Right hindlimb (tissue), 1 donor: Measurements from ENCODE around the gene ZNF584.
A peak's percentile ranks its signal among the peaks of the same experiment; 100 is the strongest.
"Not testable (repeated sequence)": the region's sequence is repeated elsewhere in the genome, so short reads cannot be mapped to it uniquely, and the experiment has no call there.

Experiments used
- DNase-seq: peaks from one replicate; pipeline ENCODE4 v3.0.0-alpha.2; 2018

Gene ZNF584

DNA sequence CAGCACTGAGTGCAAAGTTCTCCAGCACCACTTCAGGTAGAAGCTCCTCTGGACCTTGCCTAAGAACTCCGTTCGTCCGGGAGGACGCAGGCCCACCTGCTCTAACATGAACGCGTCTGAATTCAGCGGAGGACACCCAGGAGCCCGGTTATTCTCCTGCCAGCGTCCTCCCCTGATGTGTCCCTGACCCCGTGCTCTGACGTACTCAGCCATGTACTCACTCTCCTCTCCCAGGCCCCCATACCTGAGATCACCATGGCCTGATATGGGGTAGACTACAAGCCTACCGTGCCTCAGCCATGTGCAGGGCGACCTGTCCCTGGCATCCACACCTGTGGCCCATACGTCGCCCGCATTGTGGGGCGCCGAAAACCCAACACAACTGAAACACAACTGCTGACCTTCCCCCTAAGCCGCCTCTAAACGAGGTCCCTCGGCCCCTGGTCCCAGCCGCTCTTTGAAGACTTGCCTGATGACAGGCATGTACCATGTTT, 744 bp upstream of the ZNF584 start:
- peak; percentile 33 for DNase-seq

DNA sequence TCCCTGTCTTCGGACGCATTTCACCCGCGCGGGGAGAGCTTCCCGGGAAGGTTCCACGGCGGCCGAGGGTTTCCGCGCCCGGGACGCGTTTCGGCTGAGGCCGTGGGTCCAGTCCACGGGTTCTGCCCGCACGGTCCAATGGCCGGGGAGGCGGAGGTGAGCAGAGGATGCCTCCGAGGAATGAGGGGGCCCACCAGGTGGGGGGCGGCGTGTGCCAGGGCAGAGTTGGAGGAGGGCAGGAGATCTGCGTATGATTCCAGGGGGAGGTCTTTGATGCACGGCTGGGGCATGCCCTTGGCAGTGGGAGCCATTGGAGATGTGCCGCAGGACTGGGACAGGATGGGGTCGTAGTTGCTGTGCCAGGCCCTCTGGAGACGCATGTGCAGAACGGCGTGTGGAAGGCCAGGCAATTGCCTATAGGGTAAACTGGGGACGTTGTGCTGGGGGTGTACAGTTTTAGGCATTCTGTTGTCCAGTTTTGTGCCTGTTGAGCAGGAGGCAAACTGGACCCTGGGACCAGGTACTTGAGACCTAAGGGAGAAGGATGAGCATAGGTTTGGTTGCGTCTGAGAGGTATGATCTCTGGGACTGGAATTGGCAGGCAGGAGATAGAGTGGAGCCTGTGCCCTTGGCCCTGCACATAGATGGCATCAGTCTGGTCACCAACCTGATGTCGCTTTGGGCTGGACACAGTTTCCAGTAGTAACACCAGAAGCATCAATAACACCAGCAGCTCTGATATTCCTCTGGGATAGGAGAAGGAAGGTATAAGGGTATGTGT, 751 bp downstream of the ZNF584 start:
- DNase-seq = peak; percentile 41

DNA sequence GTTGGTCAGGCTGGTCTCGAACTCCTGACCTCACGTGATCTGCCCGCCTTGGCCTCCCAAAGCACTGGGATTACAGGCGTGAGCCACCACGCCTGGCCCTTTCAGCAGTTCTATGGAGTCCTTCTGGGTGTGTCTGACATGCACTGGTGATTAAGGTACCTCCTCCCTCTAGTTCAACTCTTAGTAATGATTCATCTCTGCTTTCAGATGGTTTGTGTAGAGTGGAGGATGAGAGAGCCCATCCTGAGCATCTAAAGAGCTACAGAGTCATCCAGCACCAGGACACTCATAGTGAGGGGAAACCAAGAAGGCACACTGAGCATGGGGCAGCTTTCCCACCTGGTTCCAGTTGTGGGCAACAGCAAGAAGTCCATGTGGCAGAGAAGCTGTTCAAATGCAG, 8.2 kb downstream of the ZNF584 start:
- DNase-seq = no peak

DNA sequence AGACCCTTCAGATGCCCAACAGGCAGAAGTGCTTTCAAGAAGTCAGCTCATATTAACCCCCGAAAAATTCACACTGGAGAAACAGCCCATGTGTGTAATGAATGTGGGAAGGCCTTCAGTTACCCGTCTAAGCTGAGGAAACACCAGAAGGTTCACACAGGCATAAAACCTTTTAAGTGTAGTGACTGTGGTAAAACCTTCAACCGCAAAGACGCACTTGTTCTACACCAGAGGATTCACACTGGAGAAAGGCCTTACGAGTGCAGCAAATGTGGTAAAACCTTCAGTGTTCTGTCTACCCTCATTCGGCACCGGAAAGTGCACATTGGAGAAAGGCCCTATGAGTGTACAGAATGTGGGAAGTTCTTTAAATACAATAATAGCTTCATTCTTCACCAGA, 8.6 kb downstream of the ZNF584 start:
- no peak for DNase-seq

DNA sequence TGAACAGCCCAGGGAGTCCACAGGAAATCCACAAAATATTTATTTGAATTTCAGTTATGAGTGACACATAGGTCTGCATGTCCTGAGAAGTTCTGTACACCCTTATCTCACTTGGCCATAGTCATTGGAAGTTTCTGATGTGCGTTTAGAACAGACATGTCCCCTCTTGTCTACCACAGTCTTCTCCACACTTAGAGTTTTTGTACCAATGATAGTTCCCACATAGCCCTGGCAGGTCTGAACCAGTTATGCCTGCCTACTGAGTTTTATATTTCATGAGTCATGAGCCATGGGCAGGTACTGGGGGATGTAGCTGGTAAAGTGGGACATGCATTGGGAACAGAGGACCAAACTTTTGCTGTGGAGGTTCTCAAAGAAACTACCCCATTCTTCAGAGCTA, 20.2 kb downstream of the ZNF584 start:
- no peak for DNase-seq

DNA sequence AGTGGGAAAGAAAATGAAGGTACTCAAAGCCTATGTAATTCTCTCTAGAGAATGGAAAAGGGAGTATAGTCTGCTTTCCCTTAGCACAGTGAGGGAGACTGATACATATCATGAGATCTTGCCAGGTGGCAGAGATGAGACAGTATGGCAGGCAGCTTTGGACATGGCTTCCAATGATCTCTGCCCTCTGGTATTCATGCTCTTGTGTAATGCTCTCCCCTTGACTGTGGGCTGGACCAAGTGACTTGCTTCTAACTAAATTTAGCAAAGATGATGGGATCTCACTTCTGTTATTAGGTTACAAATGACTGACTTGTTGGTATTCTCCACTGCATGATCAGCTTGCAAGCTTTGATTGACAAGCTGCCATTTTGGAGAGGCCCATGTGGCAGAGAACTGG, 21.3 kb downstream of the ZNF584 start:
- DNase-seq = no peak

DNA sequence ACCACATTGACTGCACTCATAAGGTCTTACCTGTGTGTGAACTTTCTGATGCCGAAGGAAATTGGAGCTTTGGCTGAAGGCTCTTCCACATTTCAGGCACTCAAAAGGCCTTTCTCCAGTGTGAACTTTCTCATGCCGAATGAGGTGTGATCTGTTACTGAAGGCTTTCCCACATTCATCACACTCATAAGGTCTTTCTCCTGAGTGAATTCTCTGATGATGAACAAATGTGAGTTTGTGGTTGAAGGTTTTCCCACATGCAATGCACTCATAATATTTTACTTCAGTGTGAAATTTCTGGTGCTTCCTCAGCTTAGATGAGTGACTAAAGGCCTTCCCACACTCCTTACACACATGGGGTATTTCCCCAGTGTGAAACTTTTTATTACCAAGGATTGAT, 25.8 kb downstream of the ZNF584 start:
- no peak for DNase-seq

DNA sequence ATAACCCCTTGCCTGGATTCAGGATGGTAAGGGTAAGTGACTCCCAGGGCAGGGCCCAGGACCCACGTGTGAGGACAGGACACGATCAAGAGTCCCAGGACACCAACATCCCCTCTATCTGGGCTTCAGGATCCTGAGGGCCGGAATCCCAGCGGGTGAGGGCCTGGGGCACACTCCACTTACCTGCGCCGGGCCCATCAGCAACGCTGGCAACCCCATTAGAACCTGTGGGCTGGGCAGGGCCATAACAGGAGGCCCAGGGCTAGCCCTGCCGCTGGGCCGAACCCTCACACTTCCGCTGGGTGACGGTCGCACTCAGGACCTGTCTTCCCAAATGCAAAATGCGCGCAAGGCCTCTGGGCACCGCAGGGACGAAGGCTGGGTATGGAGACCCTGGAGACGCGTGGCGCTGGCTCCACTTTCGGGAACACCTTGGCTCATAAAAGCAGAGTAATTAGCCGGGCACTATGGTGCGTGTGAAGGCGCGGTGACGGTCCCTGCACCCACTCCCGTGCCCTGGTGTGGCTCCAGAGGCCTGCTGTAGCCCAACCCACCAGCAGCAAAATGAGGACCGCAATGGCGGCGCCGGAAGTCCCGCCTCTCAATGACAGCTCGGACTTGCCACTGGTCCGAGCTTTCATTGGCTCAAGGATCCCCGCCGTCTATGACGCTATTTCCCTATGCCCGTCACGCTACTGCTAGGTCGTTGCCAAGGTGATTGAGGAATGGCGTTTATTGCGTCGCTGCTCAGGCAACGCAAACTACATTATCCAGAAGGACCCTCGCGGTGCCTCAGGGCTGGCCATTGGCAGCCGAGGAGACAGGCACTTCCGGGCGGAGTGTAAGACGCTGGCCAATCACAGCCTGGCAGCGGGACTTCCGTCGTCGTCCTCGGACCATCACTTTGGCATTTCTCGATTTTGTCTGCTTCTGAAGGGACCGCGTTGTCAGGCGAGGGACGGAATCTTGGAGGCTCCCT, 31.4 kb downstream of the ZNF584 start, which contains the start of gene ZNF132:
TSS of gene ZNF132 (minus strand) at position 578 of the 979 bp plus-strand sequence. CDS start at position 246, 332 bp downstream.
- DNase-seq = peak; percentile 99

DNA sequence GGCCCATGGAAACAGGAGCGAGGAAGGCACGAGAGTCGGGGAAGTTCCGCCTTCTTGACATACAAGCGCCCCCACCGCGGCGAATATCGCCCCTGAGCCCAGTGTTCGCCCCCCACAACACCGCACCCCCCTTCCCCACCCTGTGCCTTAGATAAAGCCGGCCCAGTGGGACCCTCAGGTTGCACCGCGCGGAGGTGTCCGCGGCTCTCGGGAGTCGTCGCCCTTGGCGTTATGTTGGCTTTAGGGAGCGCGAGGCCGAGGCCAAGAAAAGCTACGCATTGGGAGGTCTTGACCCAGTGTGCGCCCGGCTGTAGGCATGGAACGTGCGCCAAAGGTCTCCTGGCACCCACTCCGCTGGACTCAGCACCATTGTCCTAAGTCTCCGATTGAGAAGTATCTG, 32.1 kb downstream of the ZNF584 start:
- no peak for DNase-seq

DNA sequence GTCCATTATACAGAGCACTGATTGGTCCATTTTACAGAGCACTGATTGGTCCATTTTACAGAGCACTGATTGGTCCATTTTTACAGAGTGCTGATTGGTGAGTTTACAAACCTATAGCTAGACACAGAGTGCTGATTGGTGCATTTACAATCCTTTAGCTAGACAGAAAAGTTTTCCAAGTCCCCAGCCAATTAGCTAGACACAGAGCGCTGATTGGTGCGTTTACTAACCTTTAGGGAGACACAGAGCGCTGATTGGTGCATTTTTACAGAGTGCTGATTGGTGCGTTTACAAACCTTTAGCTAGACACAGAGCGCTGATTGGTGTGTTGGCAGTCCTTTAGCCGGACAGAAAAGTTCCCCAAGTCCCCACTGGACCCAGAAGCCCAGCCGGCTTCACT, 34.5 kb downstream of the ZNF584 start:
- not testable (repeated sequence) for DNase-seq

DNA sequence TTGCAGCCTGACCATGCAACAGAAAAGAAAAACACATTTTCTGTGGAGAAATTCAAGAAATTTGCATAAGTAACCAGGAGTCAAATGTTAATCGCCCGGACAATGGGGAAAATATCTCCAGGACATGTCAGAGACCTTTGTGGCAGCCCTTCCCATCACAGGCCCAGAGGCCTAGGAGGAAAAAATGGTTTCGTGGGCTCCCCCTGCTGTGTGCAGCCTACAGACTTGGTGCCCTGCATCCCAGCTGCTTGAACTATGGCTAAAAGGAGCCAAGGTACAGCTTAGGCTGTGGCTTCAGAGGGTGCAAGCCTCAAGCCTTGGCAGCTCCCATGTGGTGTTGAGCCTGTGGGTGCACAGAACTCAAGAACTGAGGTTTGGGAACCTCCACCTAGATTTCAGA, 40.4 kb downstream of the ZNF584 start:
- not testable (repeated sequence) for DNase-seq

DNA sequence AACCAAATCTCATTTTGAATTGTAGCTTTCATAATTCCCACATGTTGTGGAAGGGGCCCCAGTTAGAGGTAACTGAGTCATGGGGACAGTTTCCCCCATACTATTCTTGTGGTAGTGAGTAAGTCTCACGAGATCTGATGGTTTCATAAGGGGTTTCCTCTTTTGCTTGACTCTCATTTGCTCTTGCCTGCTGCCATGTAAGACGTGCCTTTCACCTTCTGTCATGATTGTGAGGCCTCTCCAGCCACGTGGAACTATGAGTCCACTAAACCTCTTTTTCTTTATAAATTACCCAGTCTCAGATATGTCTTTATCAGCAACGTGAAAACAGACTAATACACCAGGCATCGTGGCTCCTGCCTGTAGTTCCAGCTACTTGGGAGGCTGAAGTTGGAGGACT, 41.5 kb downstream of the ZNF584 start:
- DNase-seq = not testable (repeated sequence)

DNA sequence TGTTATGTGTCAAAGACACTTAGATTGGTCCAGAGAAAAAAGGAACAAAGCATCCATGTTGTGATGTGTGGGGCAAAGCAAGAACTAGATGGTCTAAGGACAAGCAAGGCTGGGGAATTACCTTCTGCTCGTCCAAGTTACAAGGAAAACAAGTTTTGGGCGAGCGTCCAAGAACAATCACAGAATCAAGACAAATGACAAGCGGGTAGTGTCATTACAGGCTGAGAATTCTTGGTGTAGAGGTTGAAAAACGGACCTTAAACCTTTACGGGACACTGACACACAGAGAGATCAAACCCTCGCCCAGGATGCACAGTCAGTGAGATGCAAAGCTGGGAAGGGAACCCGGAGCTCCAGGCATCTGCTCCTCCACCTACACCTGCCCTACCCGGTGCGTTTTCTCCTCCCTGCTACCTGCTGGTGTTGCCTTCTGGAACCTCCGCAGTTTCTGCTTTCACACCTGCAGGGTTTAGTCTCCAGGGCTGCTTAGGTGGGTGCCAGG, 42.5 kb downstream of the ZNF584 start:
- DNase-seq = no peak

DNA sequence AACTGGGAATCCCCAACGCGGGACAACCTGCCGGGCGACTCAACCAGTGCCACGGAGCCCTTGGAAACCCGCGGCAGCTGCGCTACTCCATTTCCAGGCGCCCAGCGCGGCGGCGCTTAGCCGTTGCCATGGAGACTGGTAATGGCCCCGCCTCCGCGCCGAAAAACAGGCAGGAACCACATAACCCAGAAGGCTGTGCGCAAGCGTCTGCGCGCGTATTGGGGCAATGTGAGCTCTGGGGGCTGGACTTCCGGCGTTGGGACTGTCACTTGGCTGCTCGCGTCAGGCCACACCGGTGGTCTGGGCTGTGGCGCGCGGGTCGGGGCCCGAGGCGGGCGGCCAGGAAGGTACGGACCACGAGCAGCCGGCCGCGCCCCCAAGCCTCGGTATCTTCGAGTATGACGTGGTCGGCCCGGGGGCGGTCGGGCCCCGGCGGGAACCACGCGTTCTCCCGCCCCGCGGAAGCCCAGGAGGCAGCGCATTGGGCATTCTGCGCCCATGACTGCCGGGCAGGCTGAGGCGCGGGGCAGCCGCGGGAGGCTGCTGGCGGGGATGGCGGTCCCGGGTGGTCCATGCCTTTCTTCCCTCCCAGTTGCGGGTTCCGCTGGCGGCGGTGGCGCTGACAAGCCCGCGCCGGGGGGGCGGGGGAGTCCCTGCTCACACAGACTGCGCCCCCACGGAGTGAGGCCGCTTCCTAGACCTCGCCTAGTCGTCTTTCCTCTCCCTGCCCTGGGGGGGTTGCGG, 43.1 kb downstream of the ZNF584 start, which contains the start of gene ZNF324B:
TSS of gene ZNF324B (plus strand) at position 265 of the 744 bp plus-strand sequence. CDS start 2,080 bp downstream, outside the sequence.
- DNase-seq = peak; percentile 97

DNA sequence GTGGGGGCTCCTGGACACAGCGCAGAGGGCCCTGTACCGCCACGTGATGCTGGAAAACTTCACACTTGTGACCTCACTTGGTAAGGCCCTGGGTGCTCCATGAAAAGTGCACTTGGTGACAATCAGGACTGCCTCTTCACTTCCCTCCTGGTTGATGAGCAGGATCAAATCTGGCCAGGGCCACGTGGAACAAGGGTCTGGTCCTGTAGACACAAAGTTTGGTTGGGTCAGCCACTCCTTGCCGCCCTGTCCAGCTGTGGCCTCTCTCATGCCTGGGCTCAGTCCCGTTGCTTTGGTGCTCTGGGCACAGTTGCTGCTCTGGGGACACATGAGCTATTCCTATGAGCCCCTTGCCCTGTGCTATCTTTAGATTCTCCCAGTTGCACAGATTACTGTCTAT, 45.3 kb downstream of the ZNF584 start:
- DNase-seq = no peak

DNA sequence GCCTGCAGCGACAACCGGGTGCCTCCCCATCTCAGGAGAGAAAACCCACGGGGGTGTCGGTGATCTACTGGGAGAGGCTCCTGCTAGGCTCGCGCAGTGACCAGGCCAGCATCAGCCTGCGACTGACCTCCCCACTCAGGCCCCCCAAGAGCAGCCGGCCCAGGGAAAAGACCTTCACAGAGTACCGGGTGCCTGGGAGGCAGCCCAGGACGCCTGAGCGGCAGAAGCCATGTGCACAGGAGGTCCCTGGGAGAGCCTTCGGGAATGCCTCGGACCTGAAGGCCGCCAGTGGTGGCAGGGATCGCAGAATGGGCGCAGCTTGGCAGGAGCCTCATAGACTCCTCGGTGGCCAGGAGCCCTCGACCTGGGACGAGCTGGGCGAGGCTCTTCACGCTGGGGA, 46.9 kb downstream of the ZNF584 start:
- no peak for DNase-seq

DNA sequence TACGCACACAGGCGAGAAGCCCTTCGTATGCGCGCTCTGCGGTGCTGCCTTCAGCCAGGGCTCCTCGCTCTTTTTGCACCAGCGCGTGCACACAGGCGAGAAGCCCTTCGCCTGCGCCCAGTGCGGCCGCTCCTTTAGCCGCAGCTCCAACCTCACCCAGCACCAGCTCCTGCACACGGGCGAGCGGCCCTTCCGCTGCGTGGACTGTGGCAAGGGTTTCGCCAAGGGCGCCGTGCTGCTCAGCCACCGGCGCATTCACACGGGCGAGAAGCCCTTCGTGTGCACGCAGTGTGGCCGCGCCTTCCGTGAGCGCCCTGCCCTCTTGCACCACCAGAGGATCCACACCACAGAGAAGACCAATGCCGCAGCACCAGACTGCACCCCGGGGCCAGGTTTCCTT, 47.7 kb downstream of the ZNF584 start:
- DNase-seq = no peak

DNA sequence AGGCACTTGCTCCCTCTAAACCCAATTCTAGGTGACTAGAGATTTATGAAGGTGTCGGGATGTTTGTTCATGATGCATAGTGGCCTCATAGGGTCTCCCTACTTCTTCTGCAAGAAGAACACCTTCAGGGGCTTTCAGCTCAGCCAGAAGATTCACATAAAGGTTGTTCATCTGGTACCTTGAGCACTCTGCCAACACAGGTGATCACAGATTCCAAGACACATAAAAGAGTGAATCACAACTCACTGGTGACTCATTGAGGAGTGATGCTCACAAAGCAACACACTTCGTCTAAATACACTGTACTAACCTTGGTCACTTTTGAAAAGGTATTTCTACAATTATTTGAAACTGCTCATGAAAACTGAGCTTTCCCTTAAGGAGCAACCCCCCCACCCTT, 51.6 kb downstream of the ZNF584 start:
- no peak for DNase-seq

DNA sequence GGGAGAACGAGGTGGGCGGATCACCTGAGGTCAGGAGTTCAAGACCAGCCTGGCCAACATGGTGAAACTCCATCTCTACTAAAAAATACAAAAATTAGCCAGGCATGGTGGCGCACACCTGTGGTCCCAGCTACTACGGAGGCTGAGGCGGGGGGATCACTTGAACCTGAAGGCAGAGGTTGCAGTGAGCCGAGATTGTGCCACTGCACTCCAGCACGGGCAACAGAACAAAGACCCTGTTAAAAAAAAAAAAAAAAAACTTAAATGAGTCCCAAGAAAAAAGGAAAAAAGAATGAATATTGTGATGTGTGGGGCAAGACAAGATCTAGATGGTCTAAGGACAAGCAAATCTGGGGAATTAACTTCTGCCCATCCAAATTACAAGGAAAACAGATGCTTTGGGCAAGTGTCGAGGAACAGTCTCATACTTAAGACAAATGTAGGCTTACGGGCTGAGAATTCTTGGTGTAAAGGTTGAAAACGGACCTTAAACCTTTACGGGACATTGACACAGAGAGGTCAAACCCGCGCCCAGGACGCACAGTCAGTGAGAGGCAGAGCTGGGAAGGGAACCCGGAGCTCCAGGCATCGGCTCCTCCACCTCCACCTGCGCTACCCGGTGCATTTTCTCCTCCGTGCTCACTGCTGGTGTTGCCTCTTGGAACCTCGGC, 57.8 kb downstream of the ZNF584 start:
- DNase-seq = no peak

DNA sequence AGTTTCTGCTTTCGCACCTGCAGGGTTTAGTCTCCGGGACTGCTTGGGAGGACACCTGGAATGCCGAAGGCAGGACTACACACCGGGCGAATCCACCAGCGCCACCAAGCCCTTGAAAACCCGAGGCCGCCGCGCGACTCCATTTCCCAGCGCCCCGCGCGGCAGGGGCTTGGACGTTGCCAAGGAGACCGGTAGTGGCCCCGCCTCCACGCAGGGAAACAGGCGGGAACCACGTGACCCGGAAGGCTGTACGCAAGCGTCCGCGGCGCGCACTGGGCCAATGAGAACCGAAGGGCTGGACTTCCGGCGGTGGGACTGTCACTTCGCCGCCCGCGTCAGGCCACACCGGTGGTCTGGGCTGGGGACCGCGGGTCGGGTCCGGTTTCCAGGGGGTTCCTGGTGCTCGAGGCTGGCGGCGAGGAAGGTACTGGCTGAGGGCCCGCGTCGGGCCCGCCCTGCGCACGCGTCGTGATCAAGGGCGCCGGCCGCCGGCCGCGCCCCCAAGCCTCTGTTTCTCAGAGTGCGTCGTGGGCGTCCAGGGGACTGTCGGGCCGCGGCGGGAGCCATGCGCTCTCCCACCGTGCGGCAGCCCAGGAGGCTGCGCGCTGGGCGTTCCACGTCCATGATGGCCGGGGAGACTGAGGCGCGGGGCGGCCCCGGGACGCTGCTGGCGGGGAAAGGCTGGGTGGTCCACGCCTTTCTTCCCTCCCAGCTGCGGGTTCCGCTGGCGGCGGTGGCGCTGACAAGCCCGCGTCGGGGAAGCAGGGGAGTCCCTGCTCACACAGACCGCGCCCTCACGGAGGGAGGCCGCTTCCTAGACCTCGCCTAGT, 58.5 kb downstream of the ZNF584 start, which contains the start of gene ZNF324:
TSS of gene ZNF324 (plus strand) at position 321 of the 830 bp plus-strand sequence. CDS start 2,106 bp downstream, outside the sequence.
- DNase-seq = peak; percentile 98
